ENCODE results near the gene ANKS3. TPM values are rescaled to one million over a fixed set of nuclear protein-coding genes. Genes with fewer than 3 reads are reported as not detected.

The ANKS3 gene
- polyA plus RNA-seq, 2 of the 4 experiments (the other 2 are of a cell fraction) = 22.7 to 27.1 TPM

DNA sequence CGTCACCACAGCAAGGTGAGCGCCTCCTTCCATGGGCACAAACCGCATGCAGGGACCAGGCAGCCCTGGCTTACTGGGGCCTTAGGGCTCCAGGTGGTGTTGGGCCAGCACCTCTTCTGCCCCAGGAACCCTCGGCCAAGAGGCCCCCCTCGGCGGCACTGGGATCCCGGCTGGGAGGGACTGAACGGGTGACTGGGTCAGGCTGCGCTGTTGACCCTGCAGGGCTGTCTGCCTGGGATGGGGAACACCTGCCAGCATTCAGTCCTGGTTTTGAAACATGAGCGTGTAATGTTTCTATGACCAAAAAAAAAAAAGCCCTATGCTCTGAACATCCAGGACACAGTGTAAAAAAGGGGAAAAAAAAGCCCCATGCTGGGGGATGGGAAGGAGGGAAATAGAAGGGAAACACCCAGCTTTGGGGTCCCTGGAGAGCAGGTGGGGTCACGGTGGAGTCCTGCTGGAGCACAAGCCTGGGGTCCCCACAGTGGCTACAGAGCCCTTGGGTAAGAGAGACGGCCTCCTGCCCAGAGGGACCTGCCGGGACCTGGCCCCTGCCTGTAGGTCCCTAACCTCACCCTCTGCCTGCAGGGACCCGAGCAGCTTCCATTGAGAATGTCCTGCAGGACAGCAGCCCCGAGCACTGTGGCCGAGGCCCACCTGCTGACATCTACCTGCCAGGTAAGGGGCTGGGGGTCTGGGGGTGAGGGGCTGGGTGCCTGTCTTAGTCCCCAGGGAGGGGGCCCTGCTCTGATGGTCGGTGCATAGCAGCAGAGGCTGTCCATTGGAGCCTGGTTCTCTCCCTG, 50.6 kb downstream of the ANKS3 start:
- 88% methylated on average over 14 of the region's 17 CpGs for WGBS (ENCODE audit: missing lambda C conversion rate)
- H3K27ac ChIP-seq = no peak overlapping the region
- H3K4me2 ChIP-seq = no peak overlapping the region
- ATAC-seq (no peak; a peak in 1 of 6 replicates), DNase-seq (ENCODE audit: low read depth in 1 of 2, low spot score in 1 of 2) (no peak), FAIRE-seq (no peak)
- TF ChIP-seq JUNB (IDR thresholded peaks at IDR 0.05) (no peak), CBX8 (IDR thresholded peaks at IDR 0.05) (no peak), EHMT2 (IDR thresholded peaks at IDR 0.05; ENCODE audit: low read depth) (no peak)
- TF ChIP-seq, protein P1, sequence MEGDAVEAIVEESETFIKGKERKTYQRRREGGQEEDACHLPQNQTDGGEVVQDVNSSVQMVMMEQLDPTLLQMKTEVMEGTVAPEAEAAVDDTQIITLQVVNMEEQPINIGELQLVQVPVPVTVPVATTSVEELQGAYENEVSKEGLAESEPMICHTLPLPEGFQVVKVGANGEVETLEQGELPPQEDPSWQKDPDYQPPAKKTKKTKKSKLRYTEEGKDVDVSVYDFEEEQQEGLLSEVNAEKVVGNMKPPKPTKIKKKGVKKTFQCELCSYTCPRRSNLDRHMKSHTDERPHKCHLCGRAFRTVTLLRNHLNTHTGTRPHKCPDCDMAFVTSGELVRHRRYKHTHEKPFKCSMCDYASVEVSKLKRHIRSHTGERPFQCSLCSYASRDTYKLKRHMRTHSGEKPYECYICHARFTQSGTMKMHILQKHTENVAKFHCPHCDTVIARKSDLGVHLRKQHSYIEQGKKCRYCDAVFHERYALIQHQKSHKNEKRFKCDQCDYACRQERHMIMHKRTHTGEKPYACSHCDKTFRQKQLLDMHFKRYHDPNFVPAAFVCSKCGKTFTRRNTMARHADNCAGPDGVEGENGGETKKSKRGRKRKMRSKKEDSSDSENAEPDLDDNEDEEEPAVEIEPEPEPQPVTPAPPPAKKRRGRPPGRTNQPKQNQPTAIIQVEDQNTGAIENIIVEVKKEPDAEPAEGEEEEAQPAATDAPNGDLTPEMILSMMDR (IDR thresholded peaks at IDR 0.05) = 0 out of 3 replicates have a peak, but pooled peaks have one; percentile 1
- ChIA-PET CTCF (interaction anchor here (0.5 to 2.0 kb wide), 14 partner anchors 12 to 207 kb away, joined by 3 to 8 read pairs (median 3); partner anchors contain the start of gene HMOX2), POLR2A (no interaction called here)
- no peak overlapping the region for H3K4me3 ChIP-seq
- no peaks in the 10 kb centered on the region for H3K9me3 ChIP-seq
- no peaks in the 10 kb centered on the region for H3K4me1 ChIP-seq

DNA sequence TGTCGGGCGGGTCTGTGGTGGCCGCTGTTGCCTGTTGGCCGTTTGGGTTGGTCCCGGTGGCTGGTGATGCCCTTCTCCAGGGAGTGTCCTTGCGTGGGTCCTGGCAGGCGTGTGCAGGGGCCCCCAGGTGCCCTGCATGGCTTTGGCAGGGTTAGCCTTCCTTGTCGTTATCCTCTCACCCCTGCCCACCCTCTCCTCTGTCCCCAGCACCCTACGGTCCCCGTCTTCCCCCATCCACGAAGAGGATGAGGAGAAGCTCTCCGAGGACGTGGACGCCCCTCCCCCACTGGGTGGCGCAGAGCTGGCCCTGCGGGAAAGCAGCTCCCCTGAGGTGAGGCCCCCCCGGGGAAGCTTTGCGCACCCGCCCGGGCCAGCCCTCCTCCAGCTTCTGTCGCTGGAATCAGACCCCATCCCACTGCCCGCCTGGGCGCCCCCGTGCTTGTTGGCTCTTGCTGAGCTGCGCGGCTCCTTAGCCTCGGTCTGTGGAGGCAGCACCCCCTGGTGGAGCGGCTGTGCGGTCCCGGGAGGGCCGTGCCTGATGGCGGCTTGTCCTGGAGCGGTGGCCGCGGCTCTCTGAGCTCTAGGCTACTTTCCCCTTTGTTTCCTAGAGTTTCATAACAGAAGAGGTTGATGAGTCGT, 51.3 kb downstream of the ANKS3 start:
- DNase-seq (ENCODE audit: low read depth in 1 of 2, low spot score in 1 of 2) = peak in 1 of 2 experiments; percentile 50
- Histone ChIP-seq H3K9me3 (no peaks in the 10 kb centered on the region), H3K4me1 (no peaks in the 10 kb centered on the region), H3K4me3 (no peak overlapping the region), H3K27ac (no peak overlapping the region), H3K4me2 (no peak overlapping the region)
- CTCF ChIA-PET = interaction anchor here (0.5 to 2.0 kb wide), 13 partner anchors 12 to 177 kb away, joined by 3 to 8 read pairs (median 4); no protein-coding TSS in a partner anchor
- FAIRE-seq = no peak
- whole genome bisulfite sequencing (ENCODE audit: missing lambda C conversion rate) = 77% methylated on average over 24 of the region's 36 CpGs
- peak; percentile 32 to 81; a peak in 3 of 6 replicates for ATAC-seq
- POLR2A ChIA-PET = no interaction called here
- TF ChIP-seq SMC3 (IDR thresholded peaks at IDR 0.05) (0 out of 3 replicates have a peak, but pooled peaks have one; percentile 10), SREBF2 (IDR thresholded peaks at IDR 0.05) (no peak), CHD2 (IDR thresholded peaks at IDR 0.05; ENCODE audit: low read length, partially characterized antibody) (no peak), RAD21 (conservative IDR thresholded peaks at IDR 0.05 in 1 of 2, IDR thresholded peaks at IDR 0.05 in 1 of 2) (peak; percentile 25 to 42; a peak in 1 of 5 replicates), NR3C1 (IDR thresholded peaks at IDR 0.05) (no peak), ZNF302 (CRISPR knock-in tag; IDR thresholded peaks at IDR 0.05) (no peak), KDM1A (IDR thresholded peaks at IDR 0.05; ENCODE audit: low read depth) (no peak), FOXS1 (CRISPR knock-in tag; IDR thresholded peaks at IDR 0.05) (no peak), BHLHE40 (IDR thresholded peaks at IDR 0.05; ENCODE audit: low read depth, low read length) (no peak)
- TF ChIP-seq, protein P1 (IDR thresholded peaks at IDR 0.05) = peak; percentile 32
- TF ChIP-seq, protein P2, sequence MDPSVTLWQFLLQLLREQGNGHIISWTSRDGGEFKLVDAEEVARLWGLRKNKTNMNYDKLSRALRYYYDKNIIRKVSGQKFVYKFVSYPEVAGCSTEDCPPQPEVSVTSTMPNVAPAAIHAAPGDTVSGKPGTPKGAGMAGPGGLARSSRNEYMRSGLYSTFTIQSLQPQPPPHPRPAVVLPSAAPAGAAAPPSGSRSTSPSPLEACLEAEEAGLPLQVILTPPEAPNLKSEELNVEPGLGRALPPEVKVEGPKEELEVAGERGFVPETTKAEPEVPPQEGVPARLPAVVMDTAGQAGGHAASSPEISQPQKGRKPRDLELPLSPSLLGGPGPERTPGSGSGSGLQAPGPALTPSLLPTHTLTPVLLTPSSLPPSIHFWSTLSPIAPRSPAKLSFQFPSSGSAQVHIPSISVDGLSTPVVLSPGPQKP (IDR thresholded peaks at IDR 0.05; ENCODE audit: low read depth, low read length) = no peak
- TF ChIP-seq, protein P3, sequence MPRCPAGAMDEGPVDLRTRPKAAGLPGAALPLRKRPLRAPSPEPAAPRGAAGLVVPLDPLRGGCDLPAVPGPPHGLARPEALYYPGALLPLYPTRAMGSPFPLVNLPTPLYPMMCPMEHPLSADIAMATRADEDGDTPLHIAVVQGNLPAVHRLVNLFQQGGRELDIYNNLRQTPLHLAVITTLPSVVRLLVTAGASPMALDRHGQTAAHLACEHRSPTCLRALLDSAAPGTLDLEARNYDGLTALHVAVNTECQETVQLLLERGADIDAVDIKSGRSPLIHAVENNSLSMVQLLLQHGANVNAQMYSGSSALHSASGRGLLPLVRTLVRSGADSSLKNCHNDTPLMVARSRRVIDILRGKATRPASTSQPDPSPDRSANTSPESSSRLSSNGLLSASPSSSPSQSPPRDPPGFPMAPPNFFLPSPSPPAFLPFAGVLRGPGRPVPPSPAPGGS (IDR thresholded peaks at IDR 0.05) = no peak
- TF ChIP-seq, protein P4, sequence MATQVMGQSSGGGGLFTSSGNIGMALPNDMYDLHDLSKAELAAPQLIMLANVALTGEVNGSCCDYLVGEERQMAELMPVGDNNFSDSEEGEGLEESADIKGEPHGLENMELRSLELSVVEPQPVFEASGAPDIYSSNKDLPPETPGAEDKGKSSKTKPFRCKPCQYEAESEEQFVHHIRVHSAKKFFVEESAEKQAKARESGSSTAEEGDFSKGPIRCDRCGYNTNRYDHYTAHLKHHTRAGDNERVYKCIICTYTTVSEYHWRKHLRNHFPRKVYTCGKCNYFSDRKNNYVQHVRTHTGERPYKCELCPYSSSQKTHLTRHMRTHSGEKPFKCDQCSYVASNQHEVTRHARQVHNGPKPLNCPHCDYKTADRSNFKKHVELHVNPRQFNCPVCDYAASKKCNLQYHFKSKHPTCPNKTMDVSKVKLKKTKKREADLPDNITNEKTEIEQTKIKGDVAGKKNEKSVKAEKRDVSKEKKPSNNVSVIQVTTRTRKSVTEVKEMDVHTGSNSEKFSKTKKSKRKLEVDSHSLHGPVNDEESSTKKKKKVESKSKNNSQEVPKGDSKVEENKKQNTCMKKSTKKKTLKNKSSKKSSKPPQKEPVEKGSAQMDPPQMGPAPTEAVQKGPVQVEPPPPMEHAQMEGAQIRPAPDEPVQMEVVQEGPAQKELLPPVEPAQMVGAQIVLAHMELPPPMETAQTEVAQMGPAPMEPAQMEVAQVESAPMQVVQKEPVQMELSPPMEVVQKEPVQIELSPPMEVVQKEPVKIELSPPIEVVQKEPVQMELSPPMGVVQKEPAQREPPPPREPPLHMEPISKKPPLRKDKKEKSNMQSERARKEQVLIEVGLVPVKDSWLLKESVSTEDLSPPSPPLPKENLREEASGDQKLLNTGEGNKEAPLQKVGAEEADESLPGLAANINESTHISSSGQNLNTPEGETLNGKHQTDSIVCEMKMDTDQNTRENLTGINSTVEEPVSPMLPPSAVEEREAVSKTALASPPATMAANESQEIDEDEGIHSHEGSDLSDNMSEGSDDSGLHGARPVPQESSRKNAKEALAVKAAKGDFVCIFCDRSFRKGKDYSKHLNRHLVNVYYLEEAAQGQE (IDR thresholded peaks at IDR 0.05) = no peak
- TF ChIP-seq, protein P5, sequence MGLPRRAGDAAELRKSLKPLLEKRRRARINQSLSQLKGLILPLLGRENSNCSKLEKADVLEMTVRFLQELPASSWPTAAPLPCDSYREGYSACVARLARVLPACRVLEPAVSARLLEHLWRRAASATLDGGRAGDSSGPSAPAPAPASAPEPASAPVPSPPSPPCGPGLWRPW (IDR thresholded peaks at IDR 0.05) = no peak

Measured in A549 (cell line).